ENCODE data around the gene RNF212. TPM values are rescaled to one million over a fixed set of nuclear protein-coding genes. Genes with fewer than 3 reads are reported as not detected.

Gene RNF212
- total RNA-seq, 4 donors from 2014 or later: 3.8 to 9.7 (median 7.3) TPM

DNA sequence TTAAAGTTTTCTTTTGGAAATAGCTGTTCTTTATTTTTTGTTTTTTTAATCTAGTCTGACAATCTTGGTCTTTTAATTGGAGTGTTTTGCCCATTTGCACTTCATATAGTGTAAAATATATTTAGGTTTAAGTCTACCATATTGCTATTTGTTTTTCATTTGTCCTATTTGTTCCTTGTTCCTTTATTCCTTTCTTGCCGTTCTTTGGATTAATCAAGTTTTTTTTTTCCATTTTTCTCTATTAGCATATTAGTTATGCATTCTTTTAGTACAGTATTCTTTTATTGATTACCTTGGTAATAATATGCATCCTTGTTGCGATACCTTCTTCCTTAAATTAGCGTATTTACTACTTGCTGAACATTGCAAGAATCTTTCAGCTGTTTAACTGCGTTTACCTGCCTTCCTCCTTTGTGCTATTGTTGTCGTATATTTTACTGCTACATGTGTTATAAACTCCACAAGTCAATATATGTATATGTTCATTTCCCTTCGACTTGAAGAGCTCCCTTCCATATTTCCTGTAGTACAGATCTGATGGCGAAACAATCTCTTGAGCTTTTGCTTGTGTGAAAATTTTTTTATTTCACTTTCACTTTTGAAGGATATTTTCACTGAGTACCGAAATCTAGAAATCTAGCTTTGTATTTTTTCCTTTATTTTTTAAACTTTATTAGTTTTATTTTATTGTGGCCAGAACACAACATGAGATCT lies 23.9 kb upstream of the RNF212 start:
- intact Hi-C loops (cut with DNase I): no loop called here
- no peak for DNase-seq (ENCODE audit: extremely low spot score)
- Histone ChIP-seq H3K9me3 (no peaks in the 10 kb centered on the region), H3K27ac (replicated peaks in 1 of 4) (no peak overlapping the region), H3K36me3 (no peaks in the 10 kb centered on the region), H3K4me3 (peak overlapping the region in 1 of 4 donors; percentile 28), H3K4me1 (no peaks in the 10 kb centered on the region), H3K27me3 (no peaks in the 10 kb centered on the region)
- TF ChIP-seq EP300 (IDR thresholded peaks at IDR 0.05): no peak
- TF ChIP-seq POLR2A (IDR thresholded peaks at IDR 0.05; ENCODE audit: low read depth): no peak
- TF ChIP-seq, protein P1, sequence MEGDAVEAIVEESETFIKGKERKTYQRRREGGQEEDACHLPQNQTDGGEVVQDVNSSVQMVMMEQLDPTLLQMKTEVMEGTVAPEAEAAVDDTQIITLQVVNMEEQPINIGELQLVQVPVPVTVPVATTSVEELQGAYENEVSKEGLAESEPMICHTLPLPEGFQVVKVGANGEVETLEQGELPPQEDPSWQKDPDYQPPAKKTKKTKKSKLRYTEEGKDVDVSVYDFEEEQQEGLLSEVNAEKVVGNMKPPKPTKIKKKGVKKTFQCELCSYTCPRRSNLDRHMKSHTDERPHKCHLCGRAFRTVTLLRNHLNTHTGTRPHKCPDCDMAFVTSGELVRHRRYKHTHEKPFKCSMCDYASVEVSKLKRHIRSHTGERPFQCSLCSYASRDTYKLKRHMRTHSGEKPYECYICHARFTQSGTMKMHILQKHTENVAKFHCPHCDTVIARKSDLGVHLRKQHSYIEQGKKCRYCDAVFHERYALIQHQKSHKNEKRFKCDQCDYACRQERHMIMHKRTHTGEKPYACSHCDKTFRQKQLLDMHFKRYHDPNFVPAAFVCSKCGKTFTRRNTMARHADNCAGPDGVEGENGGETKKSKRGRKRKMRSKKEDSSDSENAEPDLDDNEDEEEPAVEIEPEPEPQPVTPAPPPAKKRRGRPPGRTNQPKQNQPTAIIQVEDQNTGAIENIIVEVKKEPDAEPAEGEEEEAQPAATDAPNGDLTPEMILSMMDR (IDR thresholded peaks at IDR 0.05): no peak
- TF ChIP-seq POLR2AphosphoS5 (IDR thresholded peaks at IDR 0.05): no peak
- WGBS: 70% methylated on average over 8 of the region's 8 CpGs

DNA sequence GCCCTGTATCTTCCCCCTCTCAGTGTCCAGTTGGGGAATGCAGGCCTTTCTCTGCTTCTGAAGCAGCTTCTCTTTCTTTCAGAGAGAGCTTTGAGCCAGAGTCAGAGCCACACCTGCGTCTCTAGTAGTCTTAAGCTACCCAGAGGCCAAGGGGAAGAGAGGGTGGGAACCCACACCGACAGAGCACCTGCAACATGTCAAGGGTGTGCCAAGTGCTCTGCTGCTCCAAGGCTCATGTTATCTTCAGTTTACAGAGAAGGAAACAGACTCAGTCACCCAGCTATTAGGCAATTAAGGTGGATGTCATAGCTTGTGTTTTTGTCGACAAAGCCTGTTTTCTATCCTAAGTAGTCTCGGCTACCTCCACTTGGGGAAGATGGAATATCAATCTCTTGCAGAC lies 22.7 kb upstream of the RNF212 start:
- H3K4me1 ChIP-seq: no peaks in the 10 kb centered on the region
- H3K9me3 ChIP-seq: no peaks in the 10 kb centered on the region
- WGBS: 37% methylated on average over 4 of the region's 4 CpGs
- no peak overlapping the region for H3K4me3 ChIP-seq
- no peaks in the 10 kb centered on the region for H3K27me3 ChIP-seq
- TF ChIP-seq POLR2AphosphoS5 (IDR thresholded peaks at IDR 0.05): no peak
- TF ChIP-seq EP300 (IDR thresholded peaks at IDR 0.05): no peak
- no peak for TF ChIP-seq POLR2A (IDR thresholded peaks at IDR 0.05; ENCODE audit: low read depth)
- TF ChIP-seq, protein P1 (IDR thresholded peaks at IDR 0.05): no peak
- H3K27ac ChIP-seq (replicated peaks in 1 of 4): no peak overlapping the region
- intact Hi-C loops (cut with DNase I): no loop called here
- no peaks in the 10 kb centered on the region for H3K36me3 ChIP-seq
- DNase-seq (ENCODE audit: extremely low spot score): no peak

DNA sequence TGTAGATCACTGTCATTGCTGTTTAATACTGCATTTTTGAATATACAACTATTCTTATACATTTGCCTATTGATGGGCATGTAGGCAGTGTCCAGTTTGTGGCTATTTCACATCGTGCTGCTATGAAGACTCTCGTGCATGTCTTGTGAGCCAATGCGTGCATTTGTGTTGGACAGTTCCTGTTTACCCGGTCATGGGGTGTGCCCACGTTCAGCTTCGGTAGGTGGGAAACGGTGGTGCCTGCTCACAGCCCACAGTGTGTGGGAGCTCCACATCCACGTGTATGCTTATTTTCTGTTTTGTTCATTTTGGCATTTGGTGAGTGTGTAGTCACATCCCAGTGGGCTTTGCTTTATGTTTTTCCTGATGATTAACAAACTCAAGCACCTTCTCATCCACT lies 19.7 kb upstream of the RNF212 start:
- no peak overlapping the region for H3K4me3 ChIP-seq
- no peak overlapping the region for H3K27ac ChIP-seq (replicated peaks in 1 of 4)
- DNase-seq (ENCODE audit: extremely low spot score): no peak
- H3K36me3 ChIP-seq: no peaks in the 10 kb centered on the region
- WGBS: 73% methylated on average over 8 of the region's 8 CpGs
- peaks cover 0 to 10% (median 4%) of the 10 kb centered on the region in 4 donors for H3K4me1 ChIP-seq
- intact Hi-C loops (cut with DNase I): loop anchor here (5.0 kb wide), 2 partner anchors 134 to 219 kb away; no protein-coding TSS in a partner anchor
- H3K9me3 ChIP-seq: no peaks in the 10 kb centered on the region
- TF ChIP-seq EP300 (IDR thresholded peaks at IDR 0.05): no peak
- TF ChIP-seq, protein P1 (IDR thresholded peaks at IDR 0.05): no peak
- TF ChIP-seq POLR2AphosphoS5 (IDR thresholded peaks at IDR 0.05): no peak
- no peak for TF ChIP-seq POLR2A (IDR thresholded peaks at IDR 0.05; ENCODE audit: low read depth)
- H3K27me3 ChIP-seq: no peaks in the 10 kb centered on the region

DNA sequence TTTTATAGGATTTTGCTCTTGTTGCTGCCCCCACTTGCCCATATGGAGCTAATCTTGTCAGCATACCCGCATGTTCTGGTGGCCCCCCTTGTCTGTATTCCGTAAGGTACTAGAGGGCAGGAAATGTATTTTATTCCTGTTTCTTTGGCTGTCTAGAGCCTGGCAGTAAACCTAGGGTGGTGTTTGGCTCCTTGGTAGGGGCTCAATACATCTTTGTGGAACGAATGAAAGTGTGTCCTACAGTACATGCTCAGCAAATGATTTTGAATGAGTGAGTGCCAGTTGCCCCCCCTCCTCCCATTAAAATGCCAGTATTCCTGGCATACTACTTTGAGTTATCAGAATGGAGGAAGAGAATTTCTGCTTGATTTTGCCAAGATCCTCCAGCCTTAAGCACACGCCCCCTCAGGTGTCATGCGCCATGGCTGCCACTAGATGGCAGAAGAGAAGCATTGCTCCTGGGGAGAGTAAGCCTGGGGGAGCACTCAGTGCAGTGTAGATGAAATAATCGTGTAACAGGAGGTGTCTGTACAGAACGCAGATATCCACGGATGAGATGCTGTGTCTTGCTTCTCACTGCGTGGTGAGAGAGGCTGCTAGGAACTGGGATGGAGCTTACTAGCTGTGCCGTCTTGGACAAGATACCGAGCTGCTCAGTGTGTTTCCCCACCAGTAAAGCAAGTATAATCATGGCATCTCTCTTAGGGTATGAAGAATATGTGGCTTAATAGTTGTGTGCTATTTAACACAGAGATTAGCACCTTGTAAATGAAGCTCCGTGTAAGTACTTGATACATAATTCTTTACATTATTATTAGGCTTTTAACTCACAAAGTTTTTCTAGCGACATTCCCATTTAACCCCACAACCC lies 17.2 kb upstream of the RNF212 start:
- Histone ChIP-seq H3K27ac (replicated peaks in 1 of 4) (no peak overlapping the region), H3K4me3 (no peak overlapping the region), H3K4me1 (peaks cover 0 to 10% (median 4%) of the 10 kb centered on the region in 4 donors), H3K27me3 (no peaks in the 10 kb centered on the region), H3K9me3 (no peaks in the 10 kb centered on the region), H3K36me3 (no peaks in the 10 kb centered on the region)
- intact Hi-C loops (cut with DNase I): loop anchor here (5.0 kb wide), 2 partner anchors 137 to 222 kb away; no protein-coding TSS in a partner anchor
- WGBS: 19% methylated on average over 13 of the region's 13 CpGs
- DNase-seq (ENCODE audit: extremely low spot score): peak; percentile 95
- TF ChIP-seq POLR2A (IDR thresholded peaks at IDR 0.05; ENCODE audit: low read depth): no peak
- peak in 1 of 2 donors; percentile 62 for TF ChIP-seq POLR2AphosphoS5 (IDR thresholded peaks at IDR 0.05)
- TF ChIP-seq EP300 (IDR thresholded peaks at IDR 0.05): no peak
- TF ChIP-seq, protein P1 (IDR thresholded peaks at IDR 0.05): peak in 2 of 3 experiments; percentile 97 to 98

Measured in esophagus muscularis mucosa (tissue), 4 donors.